ENCODE results near the gene TRAF2.

The TRAF2 gene

GRCh38 chr9:136952321-136952850 lies 66.1 kb downstream of the TRAF2 start:
- no peak for DNase-seq

GRCh38 chr9:136952876-136953770 lies 66.8 kb downstream of the TRAF2 start:
- no peak for DNase-seq

- DNase-seq = no peak
Measured at GRCh38 chr9:136953771-136954269, 67.5 kb downstream of the TRAF2 start.

- DNase-seq = no peak
Measured at GRCh38 chr9:136954270-136955083, 68.2 kb downstream of the TRAF2 start.

GRCh38 chr9:136955202-136955942 lies 69.1 kb downstream of the TRAF2 start:
- DNase-seq = no peak

- DNase-seq = no peak
Measured at GRCh38 chr9:136955943-136956335, 69.6 kb downstream of the TRAF2 start.

GRCh38 chr9:136956604-136957003 lies 70.3 kb downstream of the TRAF2 start:
- no peak for DNase-seq

- no peak for DNase-seq
Measured at GRCh38 chr9:136957461-136957860, 71.1 kb downstream of the TRAF2 start.

GRCh38 chr9:136957901-136958300 lies 71.6 kb downstream of the TRAF2 start:
- no peak for DNase-seq

- DNase-seq = no peak
Measured at GRCh38 chr9:136958473-136958872, 72.2 kb downstream of the TRAF2 start.

- DNase-seq = no peak
Measured at GRCh38 chr9:136958898-136959850, 72.9 kb downstream of the TRAF2 start.

- DNase-seq = no peak
Measured at GRCh38 chr9:136960212-136960937, 74.1 kb downstream of the TRAF2 start.

- no peak for DNase-seq
Measured at GRCh38 chr9:136960938-136961275, 74.6 kb downstream of the TRAF2 start.

- no peak for DNase-seq
Measured at GRCh38 chr9:136961279-136962065, 75.2 kb downstream of the TRAF2 start.

GRCh38 chr9:136962163-136962562 lies 75.8 kb downstream of the TRAF2 start:
- no peak for DNase-seq

GRCh38 chr9:136962701-136963248 lies 76.5 kb downstream of the TRAF2 start:
- no peak for DNase-seq

- no peak for DNase-seq
Measured at GRCh38 chr9:136963341-136963740, 77.0 kb downstream of the TRAF2 start.

- no peak for DNase-seq
Measured at GRCh38 chr9:136963751-136964150, 77.4 kb downstream of the TRAF2 start.

- no peak for DNase-seq
Measured at GRCh38 chr9:136964171-136964689, 77.9 kb downstream of the TRAF2 start.

All from KG1 (cell line).